Naive thymus-derived CD4-positive, alpha-beta T cell (primary cell): ENCODE data around the gene ARMC9. TPM values are rescaled to one million over a fixed set of nuclear protein-coding genes. Genes with fewer than 3 reads are reported as not detected.

Source experiments
- ATAC-seq: fragments of 150-1000 bp; cut with Tn5 transposase; 2 replicates; pipeline ENCODE4 v1.10.0; 2021; ENCODE audit warnings: mild to moderate bottlenecking, moderate library complexity
- CTCF ChIA-PET: fragments of 350-600 bp; sonication (Branson Sonifier 250); formaldehyde crosslinking; loops from one replicate; lab custom pipeline; 2021; ENCODE audit warnings: antibody characterized with exemption; lab: Charles Lee
- POLR2A ChIA-PET: fragments of 350-600 bp; sonication (Branson Sonifier 250); formaldehyde crosslinking; loops from one replicate; lab custom pipeline; 2021; ENCODE audit warnings: antibody characterized with exemption, inconsistent platforms; lab: Charles Lee
- DNase-seq, 9 donors: peaks; one replicate each; pipeline versions ENCODE4 v3.0.0 to v3.0.0-alpha.2; 2020 to 2022; ENCODE audit warnings: mixed read lengths in 1 of 9
- H3K27ac ChIP-seq: one replicate; pipeline ENCODE4 v1.7.0; 2013; ENCODE audit warnings: mild to moderate bottlenecking, low read depth, low read length, moderate library complexity
- H3K27me3 ChIP-seq, 2 donors: one replicate each; pipeline ENCODE4 v1.7.0; 2013; ENCODE audit warnings: low read length in 2 of 2, mild to moderate bottlenecking in 2 of 2, moderate library complexity in 2 of 2; ENCODE audit not compliant: control insufficient read depth in 2 of 2, insufficient read depth in 2 of 2
- H3K36me3 ChIP-seq, 3 experiments: 1 replicate in 2 of 3; 2 replicates in 1 of 3; pipeline ENCODE4 v1.7.0; 2013; ENCODE audit warnings: low read length in 3 of 3, mild to moderate bottlenecking in 3 of 3, moderate library complexity in 1 of 3; ENCODE audit not compliant: insufficient read depth in 3 of 3, control insufficient read depth in 2 of 3
- H3K4me1 ChIP-seq, 2 donors: one replicate each; pipeline ENCODE4 v1.7.0; 2013; ENCODE audit warnings: low read length in 2 of 2, mild to moderate bottlenecking in 2 of 2, moderate library complexity in 1 of 2; ENCODE audit not compliant: control insufficient read depth in 2 of 2, insufficient read depth in 2 of 2
- H3K4me3 ChIP-seq: 2 replicates; pipeline ENCODE4 v1.7.0; 2013; ENCODE audit warnings: mild to moderate bottlenecking, low read length
- H3K9me3 ChIP-seq, 3 experiments: 1 replicate in 2 of 3; 2 replicates in 1 of 3; pipeline ENCODE4 v1.7.0; 2013; ENCODE audit warnings: low read length in 3 of 3; ENCODE audit not compliant: control insufficient read depth in 2 of 3
- H3K27ac Mint-ChIP-seq, 9 donors: one replicate each; pipeline ENCODE4 v1.8.0; 2020 to 2022; ENCODE audit warnings: mixed read lengths in 9 of 9, mild to moderate bottlenecking in 8 of 9, moderate library complexity in 5 of 9, inconsistent platforms in 2 of 9
- H3K27me3 Mint-ChIP-seq, 5 donors: one replicate each; pipeline ENCODE4 v1.8.0; 2021 to 2022; ENCODE audit warnings: mixed read lengths in 5 of 5, mild to moderate bottlenecking in 1 of 5
- H3K36me3 Mint-ChIP-seq, 5 donors: one replicate each; pipeline ENCODE4 v1.8.0; 2020 to 2022; ENCODE audit warnings: mixed read lengths in 5 of 5, mild to moderate bottlenecking in 3 of 5, inconsistent platforms in 1 of 5
- H3K4me1 Mint-ChIP-seq, 7 donors: one replicate each; pipeline ENCODE4 v1.8.0; 2020 to 2022; ENCODE audit warnings: mixed read lengths in 7 of 7, mild to moderate bottlenecking in 3 of 7, inconsistent platforms in 1 of 7
- H3K4me3 Mint-ChIP-seq, 10 donors: one replicate each; pipeline ENCODE4 v1.8.0; 2020 to 2022; ENCODE audit warnings: mild to moderate bottlenecking in 10 of 10, mixed read lengths in 10 of 10, moderate library complexity in 6 of 10, inconsistent platforms in 2 of 10
- H3K9me3 Mint-ChIP-seq, 11 donors: one replicate each; pipeline ENCODE4 v1.8.0; 2020 to 2022; ENCODE audit warnings: mixed read lengths in 11 of 11, mild to moderate bottlenecking in 4 of 11, inconsistent platforms in 1 of 11, moderate library complexity in 1 of 11
- intact Hi-C, 2 donors: fragments of 100-400 bp; cut with micrococcal nuclease; formaldehyde crosslinking; loops; one replicate each; pipeline ENCODE4 v1.15.1; 2023
- polyA plus RNA-seq, 2 donors: library from polyadenylated mRNA; unstranded; fragments of 300-500 nt; fragmentation: Illumina TruSeq; gene quantifications; one replicate each; pipeline ENCODE4 v1.2.3, GENCODE V29; 2021
- total RNA-seq, 6 experiments: library from RNA in 5 of 6; stranded (reverse) in 5 of 6; gene quantifications; 1 replicate in 5 of 6; 2 replicates in 1 of 6; pipeline ENCODE4 v1.2.3 and lab custom pipeline; 2021 to 2026

Gene ARMC9
- total and polyA plus RNA-seq, 7 experiments from 2014 or later = 0.45 to 2.0 (median 0.85) TPM

GRCh38 chr2:231410293-231411004 is 212.0 kb downstream of the ARMC9 start:
- Histone ChIP-seq H3K27ac (no peak overlapping the region), H3K36me3 (no peaks in the 10 kb centered on the region), H3K4me3 (no peak overlapping the region), H3K4me1 (peaks cover 4 to 15% of the 10 kb centered on the region in 2 donors), H3K9me3 (peaks cover 0 to 9% (median 0%) of the 10 kb centered on the region in 3 experiments), H3K27me3 (peaks cover 4 to 8% of the 10 kb centered on the region in 2 donors)
- POLR2A ChIA-PET = no interaction called here
- peaks cover 0 to 14% (median 5%) of the 10 kb centered on the region in 11 donors for H3K9me3 Mint-ChIP-seq
- peaks cover 17 to 45% (median 32%) of the 10 kb centered on the region in 5 donors for H3K27me3 Mint-ChIP-seq
- CTCF ChIA-PET = no interaction called here
- intact Hi-C loops = loop anchor here in 1 of 2 donors (5.0 kb wide), 1 partner anchor 113 kb away; no protein-coding TSS in a partner anchor
- DNase-seq (no peak), ATAC-seq (no peak)
- H3K4me1 Mint-ChIP-seq = peaks cover 10 to 23% (median 17%) of the 10 kb centered on the region in 7 donors
- H3K27ac Mint-ChIP-seq = no peak overlapping the region
- H3K36me3 Mint-ChIP-seq = peaks cover 0 to 12% (median 5%) of the 10 kb centered on the region in 5 donors
- H3K4me3 Mint-ChIP-seq = no peak overlapping the region

DNA sequence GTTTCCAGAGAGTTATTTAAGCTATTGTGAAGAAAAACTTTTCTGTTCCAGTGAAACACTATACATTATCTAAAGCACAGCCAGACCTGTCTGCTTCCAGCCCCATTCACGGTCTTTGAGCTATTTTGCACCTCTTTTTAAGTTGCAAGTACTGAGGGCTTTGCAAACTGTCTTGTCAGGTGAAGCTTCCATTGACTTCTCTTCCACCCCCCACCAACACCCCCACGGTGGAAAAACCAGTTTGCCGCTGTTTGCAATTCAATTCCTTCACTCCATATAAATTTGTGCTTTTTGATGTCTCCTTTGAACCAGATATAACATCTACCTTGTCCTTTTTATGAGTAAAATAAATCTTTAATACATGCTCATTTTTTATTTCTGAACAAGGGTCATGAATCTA is 212.8 kb downstream of the ARMC9 start:
- Mint-ChIP-seq H3K27me3 (peaks cover 17 to 48% (median 32%) of the 10 kb centered on the region in 5 donors), H3K9me3 (peaks cover 0 to 14% (median 5%) of the 10 kb centered on the region in 11 donors), H3K27ac (no peak overlapping the region), H3K4me1 (peaks cover 5 to 16% (median 9%) of the 10 kb centered on the region in 7 donors), H3K36me3 (peaks cover 0 to 12% (median 5%) of the 10 kb centered on the region in 5 donors), H3K4me3 (peak overlapping the region in 9 of 10 donors; percentile 41 to 73 (median 67))
- Histone ChIP-seq H3K4me3 (no peak overlapping the region), H3K27ac (no peak overlapping the region), H3K4me1 (peaks cover 1 to 10% of the 10 kb centered on the region in 2 donors), H3K9me3 (peaks cover 0 to 9% (median 0%) of the 10 kb centered on the region in 3 experiments), H3K36me3 (no peaks in the 10 kb centered on the region), H3K27me3 (peaks cover 4 to 8% of the 10 kb centered on the region in 2 donors)
- CTCF ChIA-PET = no interaction called here
- no peak for ATAC-seq
- POLR2A ChIA-PET = no interaction called here
- no peak for DNase-seq
- intact Hi-C loops = loop anchor here in 1 of 2 donors (5.0 kb wide), 1 partner anchor 114 kb away; no protein-coding TSS in a partner anchor

GRCh38 chr2:231411831-231412617 is 213.6 kb downstream of the ARMC9 start:
- H3K9me3 Mint-ChIP-seq = peaks cover 0 to 14% (median 5%) of the 10 kb centered on the region in 11 donors
- intact Hi-C loops = loop anchor here (1.0 to 5.0 kb wide), 4 partner anchors 115 to 308 kb away; no protein-coding TSS in a partner anchor
- Histone ChIP-seq H3K36me3 (no peaks in the 10 kb centered on the region), H3K27me3 (peaks cover 4 to 8% of the 10 kb centered on the region in 2 donors), H3K4me1 (peaks cover 0 to 9% of the 10 kb centered on the region in 2 donors), H3K9me3 (peaks cover 0 to 9% (median 0%) of the 10 kb centered on the region in 3 experiments), H3K4me3 (peak overlapping the region; percentile 20), H3K27ac (no peak overlapping the region)
- DNase-seq (peak; percentile 10 to 63 (median 40)), ATAC-seq (peak; percentile 97)
- peaks cover 0 to 12% (median 5%) of the 10 kb centered on the region in 5 donors for H3K36me3 Mint-ChIP-seq
- ChIA-PET POLR2A (no interaction called here), CTCF (no interaction called here)
- H3K27me3 Mint-ChIP-seq = peaks cover 17 to 48% (median 32%) of the 10 kb centered on the region in 5 donors
- peak overlapping the region; percentile 44 to 73 (median 66) for H3K4me3 Mint-ChIP-seq
- no peak overlapping the region for H3K27ac Mint-ChIP-seq
- H3K4me1 Mint-ChIP-seq = peaks cover under 1 to 8% (median 5%) of the 10 kb centered on the region in 7 donors

- intact Hi-C loops = loop anchor here (1.0 to 5.0 kb wide), 4 partner anchors 115 to 308 kb away; no protein-coding TSS in a partner anchor
- ATAC-seq = no peak
- Histone ChIP-seq H3K9me3 (peaks cover 0 to 9% (median 0%) of the 10 kb centered on the region in 3 experiments), H3K4me1 (peaks cover 0 to 9% of the 10 kb centered on the region in 2 donors), H3K27me3 (peaks cover 4 to 8% of the 10 kb centered on the region in 2 donors), H3K4me3 (peak overlapping the region; percentile 20), H3K27ac (no peak overlapping the region), H3K36me3 (no peaks in the 10 kb centered on the region)
- Mint-ChIP-seq H3K4me1 (peaks cover 0 to 7% (median 5%) of the 10 kb centered on the region in 7 donors), H3K9me3 (peaks cover 0 to 14% (median 5%) of the 10 kb centered on the region in 11 donors), H3K4me3 (peak overlapping the region in 8 of 10 donors; percentile 14 to 72 (median 50)), H3K27ac (no peak overlapping the region), H3K36me3 (peaks cover 0 to 12% (median 5%) of the 10 kb centered on the region in 5 donors), H3K27me3 (peaks cover 17 to 48% (median 32%) of the 10 kb centered on the region in 5 donors)
- ChIA-PET POLR2A (no interaction called here), CTCF (no interaction called here)
- DNase-seq = no peak
Measured at GRCh38 chr2:231412618-231412963, 214.2 kb downstream of the ARMC9 start.

GRCh38 chr2:231413456-231413855 is 215.0 kb downstream of the ARMC9 start:
- H3K36me3 Mint-ChIP-seq = peaks cover 0 to 12% (median 5%) of the 10 kb centered on the region in 5 donors
- ChIA-PET CTCF (no interaction called here), POLR2A (no interaction called here)
- no peak overlapping the region for H3K27ac Mint-ChIP-seq
- Histone ChIP-seq H3K36me3 (no peaks in the 10 kb centered on the region), H3K4me1 (peaks cover 0 to 9% of the 10 kb centered on the region in 2 donors), H3K9me3 (peaks cover 0 to 9% (median 0%) of the 10 kb centered on the region in 3 experiments), H3K27ac (no peak overlapping the region), H3K27me3 (peaks cover 4 to 8% of the 10 kb centered on the region in 2 donors), H3K4me3 (no peak overlapping the region)
- no peak for ATAC-seq
- peaks cover 17 to 46% (median 34%) of the 10 kb centered on the region in 5 donors for H3K27me3 Mint-ChIP-seq
- peaks cover 0 to 14% (median 5%) of the 10 kb centered on the region in 11 donors for H3K9me3 Mint-ChIP-seq
- H3K4me1 Mint-ChIP-seq = peaks cover 0 to 7% (median 5%) of the 10 kb centered on the region in 7 donors
- DNase-seq = no peak
- intact Hi-C loops = loop anchor here (2.0 to 5.0 kb wide), 2 partner anchors 116 to 187 kb away; no protein-coding TSS in a partner anchor
- peak overlapping the region in 1 of 10 donors; percentile 72 for H3K4me3 Mint-ChIP-seq

DNA sequence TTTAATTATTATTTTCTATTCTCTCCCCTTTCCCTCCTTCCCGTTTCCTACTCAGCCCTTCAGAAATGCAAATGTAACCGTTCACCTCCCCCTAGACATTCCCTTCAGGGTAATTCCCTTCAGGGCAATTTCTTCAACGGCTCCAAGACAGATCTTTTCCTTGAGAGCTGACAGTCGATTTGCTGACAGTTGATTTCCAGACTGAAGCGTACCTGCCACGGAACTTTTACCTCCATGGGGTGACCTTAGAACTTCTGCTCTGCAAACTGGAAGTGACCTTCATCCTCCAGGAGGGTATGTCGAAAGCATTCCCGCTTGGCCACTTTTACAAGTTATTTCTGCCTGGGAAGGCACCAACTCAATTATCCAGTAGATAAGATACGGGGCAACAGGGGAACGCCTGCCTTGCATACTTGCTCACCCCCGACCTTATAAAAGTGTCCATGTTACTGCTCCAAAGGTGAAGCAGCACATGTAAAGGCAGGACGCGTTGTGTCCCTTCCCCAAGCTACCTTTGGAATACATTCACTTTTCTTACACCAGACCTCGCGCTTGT is 215.6 kb downstream of the ARMC9 start:
- H3K4me3 Mint-ChIP-seq = peak overlapping the region in 2 of 10 donors; percentile 19 to 43

More for the DNA sequence above, 215.6 kb downstream of the ARMC9 start:
- Histone ChIP-seq H3K27ac (no peak overlapping the region), H3K27me3 (peaks cover 4 to 8% of the 10 kb centered on the region in 2 donors), H3K9me3 (peaks cover 0 to 9% (median 0%) of the 10 kb centered on the region in 3 experiments), H3K36me3 (no peaks in the 10 kb centered on the region), H3K4me1 (peaks cover 0 to 9% of the 10 kb centered on the region in 2 donors), H3K4me3 (no peak overlapping the region)
- POLR2A ChIA-PET = no interaction called here
- H3K4me1 Mint-ChIP-seq = peaks cover 0 to 7% (median 5%) of the 10 kb centered on the region in 7 donors
- H3K27ac Mint-ChIP-seq = no peak overlapping the region
- ATAC-seq (no peak), DNase-seq (no peak)
- peaks cover 0 to 14% (median 5%) of the 10 kb centered on the region in 11 donors for H3K9me3 Mint-ChIP-seq
- intact Hi-C loops = loop anchor here (2.0 to 5.0 kb wide), 2 partner anchors 117 to 187 kb away; no protein-coding TSS in a partner anchor
- H3K36me3 Mint-ChIP-seq = peaks cover 0 to 12% (median 5%) of the 10 kb centered on the region in 5 donors
- CTCF ChIA-PET = no interaction called here
- H3K27me3 Mint-ChIP-seq = peaks cover 17 to 49% (median 37%) of the 10 kb centered on the region in 5 donors
